Measurements from ENCODE around the gene NUP93. TPM values are rescaled to one million over a fixed set of nuclear protein-coding genes. Genes with fewer than 3 reads are reported as not detected.

The NUP93 gene
- polyA plus RNA-seq, 1 experiment, result 46.4 TPM

- DNase-seq (ENCODE audit: low read depth, low spot score), result no peak
- TF ChIP-seq CTCF (IDR thresholded peaks at IDR 0.05; ENCODE audit: low read depth, low read length), result no peak
- ChIA-PET POLR2A (no interaction called here), CTCF (no interaction called here)
- Histone ChIP-seq H3K4me3 (ENCODE audit: low read depth, low read length) (no peak overlapping the region), H3K27ac (ENCODE audit: low read depth, low read length) (no peak overlapping the region), H3K9me3 (ENCODE audit: control insufficient read depth, insufficient read depth, low read length) (no peaks in the 10 kb centered on the region), H3K27me3 (ENCODE audit: control insufficient read depth, insufficient read depth, low read length) (no peaks in the 10 kb centered on the region)
Observed at GRCh38 chr16:56830669-56831068, 100.7 kb downstream of the NUP93 start.

DNA sequence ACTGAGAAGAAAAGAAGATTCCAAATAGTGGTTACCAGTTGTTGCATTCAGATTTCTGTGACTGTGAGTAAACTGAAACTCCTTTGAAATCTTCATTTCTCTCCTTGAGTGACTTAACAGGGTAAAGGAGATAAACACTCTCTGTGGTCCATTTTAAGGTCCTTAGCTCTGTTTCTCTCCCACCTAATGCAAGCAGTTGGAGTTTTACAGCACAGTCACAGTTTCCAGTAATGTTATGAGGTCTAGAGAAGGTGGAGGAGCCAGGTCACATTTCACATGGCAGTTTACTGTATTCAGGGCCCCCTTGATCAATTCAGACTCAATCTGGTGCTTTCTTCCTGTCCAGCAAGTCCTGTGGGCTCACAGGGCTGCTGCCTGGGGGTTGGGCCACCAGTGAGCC, 102.8 kb downstream of the NUP93 start:
- TF ChIP-seq CTCF (IDR thresholded peaks at IDR 0.05; ENCODE audit: low read depth, low read length), result no peak
- POLR2A ChIA-PET, result no interaction called here

GRCh38 chr16:56833243-56833970, 103.5 kb downstream of the NUP93 start:
- H3K9me3 ChIP-seq (ENCODE audit: control insufficient read depth, insufficient read depth, low read length), result no peaks in the 10 kb centered on the region
- TF ChIP-seq CTCF (IDR thresholded peaks at IDR 0.05; ENCODE audit: low read depth, low read length), result no peak
- no peak overlapping the region for H3K4me3 ChIP-seq (ENCODE audit: low read depth, low read length)
- no peaks in the 10 kb centered on the region for H3K27me3 ChIP-seq (ENCODE audit: control insufficient read depth, insufficient read depth, low read length)
- H3K27ac ChIP-seq (ENCODE audit: low read depth, low read length), result no peak overlapping the region
- POLR2A ChIA-PET, result no interaction called here
- CTCF ChIA-PET, result no interaction called here
- DNase-seq (ENCODE audit: low read depth, low spot score), result no peak

More for the DNA sequence above, 102.8 kb downstream of the NUP93 start:
- Histone ChIP-seq H3K9me3 (ENCODE audit: control insufficient read depth, insufficient read depth, low read length) (no peaks in the 10 kb centered on the region), H3K4me3 (ENCODE audit: low read depth, low read length) (no peak overlapping the region), H3K27me3 (ENCODE audit: control insufficient read depth, insufficient read depth, low read length) (no peaks in the 10 kb centered on the region), H3K27ac (ENCODE audit: low read depth, low read length) (no peak overlapping the region)
- no peak for DNase-seq (ENCODE audit: low read depth, low spot score)
- CTCF ChIA-PET, result no interaction called here

DNA sequence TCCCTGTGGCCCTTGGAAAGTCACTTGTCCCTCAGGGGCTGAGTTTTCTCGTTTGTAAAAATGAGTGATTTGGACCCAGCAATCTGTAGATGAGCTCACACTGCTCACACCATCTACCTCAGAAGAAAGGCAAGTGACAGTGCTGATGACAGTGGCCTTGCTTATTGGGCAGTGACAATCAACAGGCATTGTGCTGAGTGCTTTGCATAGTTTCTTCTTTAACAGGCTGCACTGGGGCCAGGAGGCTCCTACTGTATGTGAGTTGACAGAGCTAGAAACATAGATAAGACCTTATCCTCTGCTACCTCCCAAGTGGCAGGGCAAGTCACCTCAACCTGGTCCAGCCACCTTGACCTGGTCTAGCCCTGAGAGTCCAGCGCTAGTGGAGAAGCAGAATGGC, 105.4 kb downstream of the NUP93 start:
- no peak for TF ChIP-seq CTCF (IDR thresholded peaks at IDR 0.05; ENCODE audit: low read depth, low read length)
- Histone ChIP-seq H3K9me3 (ENCODE audit: control insufficient read depth, insufficient read depth, low read length) (no peaks in the 10 kb centered on the region), H3K27ac (ENCODE audit: low read depth, low read length) (peak overlapping the region; percentile 21), H3K4me3 (ENCODE audit: low read depth, low read length) (no peak overlapping the region), H3K27me3 (ENCODE audit: control insufficient read depth, insufficient read depth, low read length) (no peaks in the 10 kb centered on the region)
- DNase-seq (ENCODE audit: low read depth, low spot score), result no peak
- POLR2A ChIA-PET, result interaction anchor here (0.7 kb wide), 1 partner anchor 15 kb away, joined by 6 read pairs; no protein-coding TSS in a partner anchor
- CTCF ChIA-PET, result interaction anchor here (0.9 to 1.0 kb wide), 2 partner anchors 10 to 32 kb away, joined by 3 read pairs; no protein-coding TSS in a partner anchor

- Histone ChIP-seq H3K4me3 (ENCODE audit: low read depth, low read length) (no peak overlapping the region), H3K27ac (ENCODE audit: low read depth, low read length) (no peak overlapping the region), H3K27me3 (ENCODE audit: control insufficient read depth, insufficient read depth, low read length) (no peaks in the 10 kb centered on the region), H3K9me3 (ENCODE audit: control insufficient read depth, insufficient read depth, low read length) (no peaks in the 10 kb centered on the region)
- POLR2A ChIA-PET, result no interaction called here
- TF ChIP-seq CTCF (IDR thresholded peaks at IDR 0.05; ENCODE audit: low read depth, low read length), result no peak
- CTCF ChIA-PET, result no interaction called here
- no peak for DNase-seq (ENCODE audit: low read depth, low spot score)
Observed at GRCh38 chr16:56836410-56837230, 106.7 kb downstream of the NUP93 start.

All from AG04450 (cell line).